HG03135 (cell line): ENCODE data around the gene ARHGAP24.
"Not testable (repeated sequence)": the region's sequence is repeated elsewhere in the genome, so short reads cannot be mapped to it uniquely, and the experiment has no call there.

ENCODE experiments used
- ATAC-seq: cut with Tn5 transposase; IDR thresholded peaks from one replicate; pipeline ENCODE4 v1.9.1; 2021; ENCODE audit warnings: mild to moderate bottlenecking, moderate library complexity; ENCODE audit not compliant: unreplicated experiment

ARHGAP24 gene

GRCh38 chr4:85939595-85939994 is 464.6 kb downstream of the ARHGAP24 start:
- ATAC-seq = no peak

GRCh38 chr4:85940151-85940550 is 465.2 kb downstream of the ARHGAP24 start:
- no peak for ATAC-seq

- no peak for ATAC-seq
These were observed 467.2 kb downstream of the ARHGAP24 start for GRCh38 chr4:85942107-85942506.

GRCh38 chr4:85946821-85947220 is 471.9 kb downstream of the ARHGAP24 start:
- ATAC-seq = no peak

GRCh38 chr4:85951099-85951498 is 476.1 kb downstream of the ARHGAP24 start:
- no peak for ATAC-seq

- no peak for ATAC-seq
These were observed 477.6 kb downstream of the ARHGAP24 start for GRCh38 chr4:85952528-85952927.

- no peak for ATAC-seq
These were observed 478.2 kb downstream of the ARHGAP24 start for GRCh38 chr4:85952972-85953650.

GRCh38 chr4:85953651-85954018 is 478.7 kb downstream of the ARHGAP24 start:
- ATAC-seq = no peak

GRCh38 chr4:85955620-85956292 is 480.8 kb downstream of the ARHGAP24 start:
- ATAC-seq = no peak

GRCh38 chr4:85956293-85956945 is 481.5 kb downstream of the ARHGAP24 start:
- no peak for ATAC-seq

GRCh38 chr4:85961887-85962286 is 486.9 kb downstream of the ARHGAP24 start:
- no peak for ATAC-seq

GRCh38 chr4:85963231-85963630 is 488.3 kb downstream of the ARHGAP24 start:
- no peak for ATAC-seq

- ATAC-seq = no peak
These were observed 489.3 kb downstream of the ARHGAP24 start for GRCh38 chr4:85964298-85964697.

- ATAC-seq = not testable (repeated sequence)
These were observed 490.1 kb downstream of the ARHGAP24 start for GRCh38 chr4:85965017-85965416.

- ATAC-seq = no peak
These were observed 490.6 kb downstream of the ARHGAP24 start for GRCh38 chr4:85965529-85965928.

GRCh38 chr4:85966373-85966772 is 491.4 kb downstream of the ARHGAP24 start:
- no peak for ATAC-seq

GRCh38 chr4:85967872-85968271 is 492.9 kb downstream of the ARHGAP24 start:
- no peak for ATAC-seq

GRCh38 chr4:85968945-85969819 is 494.2 kb downstream of the ARHGAP24 start:
- peak; percentile 58 for ATAC-seq

- no peak for ATAC-seq
These were observed 495.6 kb downstream of the ARHGAP24 start for GRCh38 chr4:85970535-85970934.

- ATAC-seq = peak; percentile 87
These were observed 504.3 kb downstream of the ARHGAP24 start for GRCh38 chr4:85979276-85979675.

GRCh38 chr4:85986266-85986665 is 511.3 kb downstream of the ARHGAP24 start:
- no peak for ATAC-seq
